ENCODE measurements around the gene ACKR2.
"Not testable (repeated sequence)": the region's sequence is repeated elsewhere in the genome, so short reads cannot be mapped to it uniquely, and the experiment has no call there.

The ACKR2 gene

GRCh38 chr3:42855547-42856380 is 46.5 kb downstream of the ACKR2 start:
- DNase-seq (ENCODE audit: low spot score), result no peak

- DNase-seq (ENCODE audit: low spot score), result no peak
These were observed 47.3 kb downstream of the ACKR2 start for GRCh38 chr3:42856544-42856943.

GRCh38 chr3:42864321-42864950 is 55.2 kb downstream of the ACKR2 start:
- DNase-seq (ENCODE audit: low spot score), result no peak

- no peak for DNase-seq (ENCODE audit: low spot score)
These were observed 56.0 kb downstream of the ACKR2 start for GRCh38 chr3:42865256-42865655.

- DNase-seq (ENCODE audit: low spot score), result no peak
These were observed 57.9 kb downstream of the ACKR2 start for GRCh38 chr3:42867138-42867537.

- no peak for DNase-seq (ENCODE audit: low spot score)
These were observed 59.6 kb downstream of the ACKR2 start for GRCh38 chr3:42868841-42869240.

- no peak for DNase-seq (ENCODE audit: low spot score)
These were observed 62.4 kb downstream of the ACKR2 start for GRCh38 chr3:42871592-42872196.

- DNase-seq (ENCODE audit: low spot score), result no peak
These were observed 63.5 kb downstream of the ACKR2 start for GRCh38 chr3:42872718-42873117.

GRCh38 chr3:42873221-42873982 is 64.2 kb downstream of the ACKR2 start:
- no peak for DNase-seq (ENCODE audit: low spot score)

- DNase-seq (ENCODE audit: low spot score), result no peak
These were observed 65.5 kb downstream of the ACKR2 start for GRCh38 chr3:42874749-42875148.

GRCh38 chr3:42875325-42876151 is 66.3 kb downstream of the ACKR2 start, which contains the start of gene CYP8B1:
TSS of gene CYP8B1 (minus strand) at chr3:42875879. CDS start at chr3:42875816, 63 bp downstream.
- DNase-seq (ENCODE audit: low spot score), result no peak

GRCh38 chr3:42876401-42876800 is 67.2 kb downstream of the ACKR2 start:
- DNase-seq (ENCODE audit: low spot score), result no peak

GRCh38 chr3:42876940-42877720 is 67.9 kb downstream of the ACKR2 start:
- DNase-seq (ENCODE audit: low spot score), result no peak

GRCh38 chr3:42877881-42878280 is 68.6 kb downstream of the ACKR2 start:
- DNase-seq (ENCODE audit: low spot score), result no peak

GRCh38 chr3:42880183-42880582 is 70.9 kb downstream of the ACKR2 start:
- no peak for DNase-seq (ENCODE audit: low spot score)

- peak; percentile 93 for DNase-seq (ENCODE audit: low spot score)
These were observed 71.6 kb downstream of the ACKR2 start for GRCh38 chr3:42880601-42881451.

GRCh38 chr3:42883251-42883930 is 74.1 kb downstream of the ACKR2 start:
- DNase-seq (ENCODE audit: low spot score), result not testable (repeated sequence)

- no peak for DNase-seq (ENCODE audit: low spot score)
These were observed 75.1 kb downstream of the ACKR2 start for GRCh38 chr3:42884324-42884723.

- DNase-seq (ENCODE audit: low spot score), result no peak
These were observed 77.1 kb downstream of the ACKR2 start for GRCh38 chr3:42886294-42886822.

Measured in AG08395 (cell line).